Naive thymus-derived CD4-positive, alpha-beta T cell (primary cell): ENCODE data around the gene PTPRG. TPM values are rescaled to one million over a fixed set of nuclear protein-coding genes. Genes with fewer than 3 reads are reported as not detected.
"Not testable (repeated sequence)": the region's sequence is repeated elsewhere in the genome, so short reads cannot be mapped to it uniquely, and the experiment has no call there.

ENCODE experiments used
- ATAC-seq: fragments of 150-1000 bp; cut with Tn5 transposase; 2 replicates; pipeline ENCODE4 v1.10.0; 2021; ENCODE audit warnings: mild to moderate bottlenecking, moderate library complexity
- CTCF ChIA-PET: fragments of 350-600 bp; sonication (Branson Sonifier 250); formaldehyde crosslinking; loops from one replicate; lab custom pipeline; 2021; ENCODE audit warnings: antibody characterized with exemption; lab: Charles Lee
- POLR2A ChIA-PET: fragments of 350-600 bp; sonication (Branson Sonifier 250); formaldehyde crosslinking; loops from one replicate; lab custom pipeline; 2021; ENCODE audit warnings: antibody characterized with exemption, inconsistent platforms; lab: Charles Lee
- DNase-seq, 9 donors: peaks; one replicate each; pipeline versions ENCODE4 v3.0.0 to v3.0.0-alpha.2; 2020 to 2022; ENCODE audit warnings: mixed read lengths in 1 of 9
- H3K27ac ChIP-seq: one replicate; pipeline ENCODE4 v1.7.0; 2013; ENCODE audit warnings: mild to moderate bottlenecking, low read depth, low read length, moderate library complexity
- H3K27me3 ChIP-seq, 2 donors: one replicate each; pipeline ENCODE4 v1.7.0; 2013; ENCODE audit warnings: low read length in 2 of 2, mild to moderate bottlenecking in 2 of 2, moderate library complexity in 2 of 2; ENCODE audit not compliant: control insufficient read depth in 2 of 2, insufficient read depth in 2 of 2
- H3K36me3 ChIP-seq, 3 experiments: 1 replicate in 2 of 3; 2 replicates in 1 of 3; pipeline ENCODE4 v1.7.0; 2013; ENCODE audit warnings: low read length in 3 of 3, mild to moderate bottlenecking in 3 of 3, moderate library complexity in 1 of 3; ENCODE audit not compliant: insufficient read depth in 3 of 3, control insufficient read depth in 2 of 3
- H3K4me1 ChIP-seq, 2 donors: one replicate each; pipeline ENCODE4 v1.7.0; 2013; ENCODE audit warnings: low read length in 2 of 2, mild to moderate bottlenecking in 2 of 2, moderate library complexity in 1 of 2; ENCODE audit not compliant: control insufficient read depth in 2 of 2, insufficient read depth in 2 of 2
- H3K4me3 ChIP-seq: 2 replicates; pipeline ENCODE4 v1.7.0; 2013; ENCODE audit warnings: mild to moderate bottlenecking, low read length
- H3K9me3 ChIP-seq, 3 experiments: 1 replicate in 2 of 3; 2 replicates in 1 of 3; pipeline ENCODE4 v1.7.0; 2013; ENCODE audit warnings: low read length in 3 of 3; ENCODE audit not compliant: control insufficient read depth in 2 of 3
- H3K27ac Mint-ChIP-seq, 9 donors: one replicate each; pipeline ENCODE4 v1.8.0; 2020 to 2022; ENCODE audit warnings: mixed read lengths in 9 of 9, mild to moderate bottlenecking in 8 of 9, moderate library complexity in 5 of 9, inconsistent platforms in 2 of 9
- H3K27me3 Mint-ChIP-seq, 5 donors: one replicate each; pipeline ENCODE4 v1.8.0; 2021 to 2022; ENCODE audit warnings: mixed read lengths in 5 of 5, mild to moderate bottlenecking in 1 of 5
- H3K36me3 Mint-ChIP-seq, 5 donors: one replicate each; pipeline ENCODE4 v1.8.0; 2020 to 2022; ENCODE audit warnings: mixed read lengths in 5 of 5, mild to moderate bottlenecking in 3 of 5, inconsistent platforms in 1 of 5
- H3K4me1 Mint-ChIP-seq, 7 donors: one replicate each; pipeline ENCODE4 v1.8.0; 2020 to 2022; ENCODE audit warnings: mixed read lengths in 7 of 7, mild to moderate bottlenecking in 3 of 7, inconsistent platforms in 1 of 7
- H3K4me3 Mint-ChIP-seq, 10 donors: one replicate each; pipeline ENCODE4 v1.8.0; 2020 to 2022; ENCODE audit warnings: mild to moderate bottlenecking in 10 of 10, mixed read lengths in 10 of 10, moderate library complexity in 6 of 10, inconsistent platforms in 2 of 10
- H3K9me3 Mint-ChIP-seq, 11 donors: one replicate each; pipeline ENCODE4 v1.8.0; 2020 to 2022; ENCODE audit warnings: mixed read lengths in 11 of 11, mild to moderate bottlenecking in 4 of 11, inconsistent platforms in 1 of 11, moderate library complexity in 1 of 11
- intact Hi-C, 2 donors: fragments of 100-400 bp; cut with micrococcal nuclease; formaldehyde crosslinking; loops; one replicate each; pipeline ENCODE4 v1.15.1; 2023
- polyA plus RNA-seq, 2 donors: library from polyadenylated mRNA; unstranded; fragments of 300-500 nt; fragmentation: Illumina TruSeq; gene quantifications; one replicate each; pipeline ENCODE4 v1.2.3, GENCODE V29; 2021
- total RNA-seq, 6 experiments: library from RNA in 5 of 6; stranded (reverse) in 5 of 6; gene quantifications; 1 replicate in 5 of 6; 2 replicates in 1 of 6; pipeline ENCODE4 v1.2.3 and lab custom pipeline; 2021 to 2026

Gene PTPRG
- total and polyA plus RNA-seq, 7 experiments from 2014 or later = 0.17 to 1.7 TPM; not detected in 5

DNA sequence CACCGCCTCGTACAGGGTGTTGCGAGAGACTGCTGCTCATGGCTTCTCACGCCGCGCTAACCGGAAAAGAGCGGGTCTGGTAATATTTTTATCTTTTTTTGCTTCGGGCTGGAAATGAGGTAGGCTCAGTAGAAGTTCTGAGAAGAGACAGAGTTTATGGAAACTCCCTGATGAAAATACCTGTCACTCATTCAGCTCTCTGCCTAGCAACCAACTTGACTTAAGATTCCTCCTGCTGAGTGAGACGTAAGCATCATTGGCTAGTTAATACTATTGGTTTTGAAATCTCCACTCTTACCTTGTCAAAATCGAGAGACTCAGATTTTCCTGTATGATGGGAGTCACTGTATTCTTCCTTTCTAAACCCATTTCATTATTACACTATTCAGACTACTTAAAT is 181.7 kb downstream of the PTPRG start:
- intact Hi-C loops = no loop called here
- CTCF ChIA-PET = no interaction called here
- Histone ChIP-seq H3K27me3 (no peaks in the 10 kb centered on the region), H3K4me1 (no peaks in the 10 kb centered on the region), H3K27ac (no peak overlapping the region), H3K36me3 (no peaks in the 10 kb centered on the region), H3K4me3 (no peak overlapping the region), H3K9me3 (no peaks in the 10 kb centered on the region)
- DNase-seq = no peak
- Mint-ChIP-seq H3K4me3 (no peak overlapping the region), H3K9me3 (no peaks in the 10 kb centered on the region), H3K27me3 (peaks cover 0 to 5% (median 0%) of the 10 kb centered on the region in 5 donors), H3K4me1 (no peaks in the 10 kb centered on the region), H3K27ac (no peak overlapping the region), H3K36me3 (no peaks in the 10 kb centered on the region)
- POLR2A ChIA-PET = no interaction called here
- no peak for ATAC-seq

DNA sequence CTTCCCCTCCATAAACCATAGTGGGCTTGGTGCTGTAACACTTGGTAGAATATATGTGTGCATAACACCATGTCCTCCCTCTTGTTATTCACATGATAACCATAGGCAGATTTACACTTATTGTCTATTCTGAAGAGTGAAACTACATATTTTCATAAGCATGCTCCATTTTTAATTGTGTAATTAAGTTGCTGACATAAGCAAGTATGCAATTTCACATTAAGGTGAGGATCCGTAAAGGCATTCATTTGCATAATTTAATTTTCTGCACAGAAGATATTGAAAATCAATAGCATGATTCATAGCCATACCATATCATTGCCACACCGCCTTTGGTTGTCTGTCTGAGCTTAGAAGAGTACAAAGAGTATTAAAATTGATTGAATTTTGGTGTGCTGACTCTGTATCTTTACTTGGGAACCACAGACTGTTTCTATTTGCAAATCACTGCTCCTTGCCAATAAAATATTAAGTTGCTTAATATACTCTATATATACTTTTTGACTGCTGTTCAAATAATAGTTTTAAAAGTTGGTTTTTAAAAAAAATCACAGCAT is 182.4 kb downstream of the PTPRG start:
- no peak overlapping the region for H3K4me3 ChIP-seq
- H3K4me1 Mint-ChIP-seq = no peaks in the 10 kb centered on the region
- H3K4me1 ChIP-seq = no peaks in the 10 kb centered on the region
- intact Hi-C loops = no loop called here
- H3K27ac Mint-ChIP-seq = no peak overlapping the region
- no peaks in the 10 kb centered on the region for H3K27me3 ChIP-seq
- CTCF ChIA-PET = no interaction called here
- POLR2A ChIA-PET = no interaction called here
- H3K27me3 Mint-ChIP-seq = peaks cover 0 to 5% (median 0%) of the 10 kb centered on the region in 5 donors
- H3K4me3 Mint-ChIP-seq = no peak overlapping the region
- ATAC-seq = no peak
- H3K27ac ChIP-seq = no peak overlapping the region
- no peaks in the 10 kb centered on the region for H3K9me3 Mint-ChIP-seq
- no peaks in the 10 kb centered on the region for H3K9me3 ChIP-seq
- DNase-seq = no peak
- no peaks in the 10 kb centered on the region for H3K36me3 Mint-ChIP-seq
- no peaks in the 10 kb centered on the region for H3K36me3 ChIP-seq

- ATAC-seq (no peak), DNase-seq (no peak)
- H3K36me3 Mint-ChIP-seq = no peaks in the 10 kb centered on the region
- peaks cover 0 to 5% (median 0%) of the 10 kb centered on the region in 5 donors for H3K27me3 Mint-ChIP-seq
- ChIA-PET POLR2A (no interaction called here), CTCF (no interaction called here)
- Histone ChIP-seq H3K9me3 (no peaks in the 10 kb centered on the region), H3K36me3 (no peaks in the 10 kb centered on the region), H3K4me3 (no peak overlapping the region), H3K27me3 (no peaks in the 10 kb centered on the region), H3K27ac (no peak overlapping the region), H3K4me1 (no peaks in the 10 kb centered on the region)
- no peaks in the 10 kb centered on the region for H3K9me3 Mint-ChIP-seq
- no peaks in the 10 kb centered on the region for H3K4me1 Mint-ChIP-seq
- intact Hi-C loops = no loop called here
- no peak overlapping the region for H3K27ac Mint-ChIP-seq
- H3K4me3 Mint-ChIP-seq = no peak overlapping the region
These were observed 186.9 kb downstream of the PTPRG start for GRCh38 chr3:61748288-61748687.

GRCh38 chr3:61750766-61751165 is 189.4 kb downstream of the PTPRG start:
- Mint-ChIP-seq H3K36me3 (no peaks in the 10 kb centered on the region), H3K9me3 (peaks cover 0 to 2% (median 0%) of the 10 kb centered on the region in 11 donors), H3K4me1 (no peaks in the 10 kb centered on the region), H3K4me3 (no peak overlapping the region), H3K27ac (no peak overlapping the region), H3K27me3 (peaks cover 0 to 5% (median 2%) of the 10 kb centered on the region in 5 donors)
- ATAC-seq (no peak), DNase-seq (no peak)
- Histone ChIP-seq H3K9me3 (no peaks in the 10 kb centered on the region), H3K27me3 (no peaks in the 10 kb centered on the region), H3K27ac (no peak overlapping the region), H3K4me3 (no peak overlapping the region), H3K36me3 (no peaks in the 10 kb centered on the region), H3K4me1 (no peaks in the 10 kb centered on the region)
- ChIA-PET CTCF (no interaction called here), POLR2A (no interaction called here)
- intact Hi-C loops = no loop called here

GRCh38 chr3:61758839-61759238 is 197.5 kb downstream of the PTPRG start:
- Mint-ChIP-seq H3K4me3 (no peak overlapping the region), H3K4me1 (no peaks in the 10 kb centered on the region), H3K9me3 (peaks cover 0 to 9% (median 0%) of the 10 kb centered on the region in 11 donors), H3K36me3 (no peaks in the 10 kb centered on the region), H3K27me3 (peaks cover 0 to 13% (median 3%) of the 10 kb centered on the region in 5 donors), H3K27ac (no peak overlapping the region)
- Histone ChIP-seq H3K4me3 (no peak overlapping the region), H3K27me3 (no peaks in the 10 kb centered on the region), H3K4me1 (no peaks in the 10 kb centered on the region), H3K9me3 (no peaks in the 10 kb centered on the region), H3K27ac (no peak overlapping the region), H3K36me3 (no peaks in the 10 kb centered on the region)
- ATAC-seq (no peak), DNase-seq (no peak)
- POLR2A ChIA-PET = no interaction called here
- CTCF ChIA-PET = no interaction called here
- intact Hi-C loops = no loop called here

GRCh38 chr3:61760783-61761182 is 199.4 kb downstream of the PTPRG start:
- H3K4me1 Mint-ChIP-seq, H3K4me3 Mint-ChIP-seq, H3K4me3 ChIP-seq, DNase-seq, ATAC-seq, H3K9me3 ChIP-seq, H3K27me3 ChIP-seq, H3K9me3 Mint-ChIP-seq, H3K36me3 Mint-ChIP-seq, POLR2A ChIA-PET, H3K27ac ChIP-seq, CTCF ChIA-PET, H3K36me3 ChIP-seq, H3K27ac Mint-ChIP-seq, H3K4me1 ChIP-seq, intact Hi-C loops: not testable (repeated sequence)
- H3K27me3 Mint-ChIP-seq = peaks cover 0 to 13% (median 3%) of the 10 kb centered on the region in 5 donors

- H3K36me3 Mint-ChIP-seq = no peaks in the 10 kb centered on the region
- CTCF ChIA-PET = no interaction called here
- DNase-seq = no peak
- no peak overlapping the region for H3K4me3 ChIP-seq
- no peak overlapping the region for H3K27ac Mint-ChIP-seq
- no peak for ATAC-seq
- intact Hi-C loops = no loop called here
- H3K27me3 ChIP-seq = no peaks in the 10 kb centered on the region
- POLR2A ChIA-PET = no interaction called here
- no peaks in the 10 kb centered on the region for H3K4me1 ChIP-seq
- no peaks in the 10 kb centered on the region for H3K36me3 ChIP-seq
- peaks cover 0 to 6% (median 0%) of the 10 kb centered on the region in 11 donors for H3K9me3 Mint-ChIP-seq
- no peaks in the 10 kb centered on the region for H3K9me3 ChIP-seq
- H3K4me3 Mint-ChIP-seq = no peak overlapping the region
- peaks cover 0 to 13% (median 0%) of the 10 kb centered on the region in 5 donors for H3K27me3 Mint-ChIP-seq
- no peak overlapping the region for H3K27ac ChIP-seq
- no peaks in the 10 kb centered on the region for H3K4me1 Mint-ChIP-seq
These were observed 200.5 kb downstream of the PTPRG start for GRCh38 chr3:61761694-61762430.
